Skeletal muscle satellite cell (primary cell): Measurements from ENCODE around the gene ME3.
"Not testable (repeated sequence)": the region's sequence is repeated elsewhere in the genome, so short reads cannot be mapped to it uniquely, and the experiment has no call there.

Source experiments
- H3K27me3 ChIP-seq: 2 replicates; pipeline ENCODE4 v1.7.0; 2013; ENCODE audit warnings: low read length; ENCODE audit not compliant: control insufficient read depth, insufficient read depth
- H3K36me3 ChIP-seq: 2 replicates; pipeline ENCODE4 v1.7.0; 2013; ENCODE audit warnings: mild to moderate bottlenecking, control low read depth, low read length; ENCODE audit not compliant: insufficient read depth
- H3K4me1 ChIP-seq: 2 replicates; pipeline ENCODE4 v1.7.0; 2013; ENCODE audit warnings: low read length; ENCODE audit not compliant: control insufficient read depth, insufficient read depth
- H3K4me2 ChIP-seq: 2 replicates; pipeline ENCODE4 v1.7.0; 2013; ENCODE audit warnings: mild to moderate bottlenecking, low read length
- H3K4me3 ChIP-seq: 2 replicates; pipeline ENCODE4 v1.7.0; 2013; ENCODE audit warnings: low read length
- H3K9ac ChIP-seq: 2 replicates; pipeline ENCODE4 v1.7.0; 2013; ENCODE audit warnings: mild to moderate bottlenecking, low read depth, low read length, moderate library complexity
- H3K9me3 ChIP-seq: replicated peaks from 2 replicates; pipeline ENCODE4 v1.7.0; 2013; ENCODE audit warnings: mild to moderate bottlenecking, control low read depth, low read length

The ME3 gene

GRCh38 chr11:86660736-86661135, 11.7 kb downstream of the ME3 start:
- H3K36me3 ChIP-seq = no peaks in the 10 kb centered on the region
- H3K9ac ChIP-seq = no peak overlapping the region
- H3K4me1 ChIP-seq = peaks cover 12% of the 10 kb centered on the region
- H3K9me3 ChIP-seq = no peaks in the 10 kb centered on the region
- no peaks in the 10 kb centered on the region for H3K27me3 ChIP-seq
- no peak overlapping the region for H3K4me3 ChIP-seq
- H3K4me2 ChIP-seq = no peak overlapping the region

GRCh38 chr11:86660088-86660487, 12.3 kb downstream of the ME3 start:
- Histone ChIP-seq H3K9ac (no peak overlapping the region), H3K4me2 (no peak overlapping the region), H3K9me3 (no peaks in the 10 kb centered on the region), H3K27me3 (no peaks in the 10 kb centered on the region), H3K4me1 (peaks cover 12% of the 10 kb centered on the region), H3K36me3 (no peaks in the 10 kb centered on the region), H3K4me3 (no peak overlapping the region)

GRCh38 chr11:86658534-86658933, 13.9 kb downstream of the ME3 start:
- Histone ChIP-seq H3K4me3 (no peak overlapping the region), H3K4me1 (peaks cover 12% of the 10 kb centered on the region), H3K4me2 (no peak overlapping the region), H3K36me3 (no peaks in the 10 kb centered on the region), H3K27me3 (no peaks in the 10 kb centered on the region), H3K9ac (no peak overlapping the region), H3K9me3 (no peaks in the 10 kb centered on the region)

GRCh38 chr11:86645212-86645611, 27.2 kb downstream of the ME3 start:
- H3K4me1 ChIP-seq = peaks cover 27% of the 10 kb centered on the region
- H3K9ac ChIP-seq, H3K27me3 ChIP-seq, H3K4me2 ChIP-seq, H3K4me3 ChIP-seq, H3K36me3 ChIP-seq, H3K9me3 ChIP-seq: not testable (repeated sequence)

- Histone ChIP-seq H3K36me3 (no peaks in the 10 kb centered on the region), H3K4me1 (peaks cover 33% of the 10 kb centered on the region), H3K9ac (peak overlapping the region; percentile 23), H3K4me2 (peak overlapping the region; percentile 16), H3K4me3 (no peak overlapping the region), H3K27me3 (no peaks in the 10 kb centered on the region), H3K9me3 (no peaks in the 10 kb centered on the region)
Observed at GRCh38 chr11:86644291-86644690, 28.1 kb downstream of the ME3 start.

GRCh38 chr11:86641537-86642261, 30.7 kb downstream of the ME3 start:
- Histone ChIP-seq H3K27me3 (no peaks in the 10 kb centered on the region), H3K4me1 (peaks cover 56% of the 10 kb centered on the region), H3K9ac (no peak overlapping the region), H3K36me3 (no peaks in the 10 kb centered on the region), H3K4me3 (no peak overlapping the region), H3K4me2 (no peak overlapping the region), H3K9me3 (no peaks in the 10 kb centered on the region)

GRCh38 chr11:86639137-86639536, 33.3 kb downstream of the ME3 start:
- no peaks in the 10 kb centered on the region for H3K36me3 ChIP-seq
- no peak overlapping the region for H3K4me3 ChIP-seq
- H3K9me3 ChIP-seq = no peaks in the 10 kb centered on the region
- H3K4me1 ChIP-seq = peaks cover 58% of the 10 kb centered on the region
- H3K4me2 ChIP-seq = peak overlapping the region; percentile 52
- H3K9ac ChIP-seq = peak overlapping the region; percentile 43
- no peaks in the 10 kb centered on the region for H3K27me3 ChIP-seq

- H3K27me3 ChIP-seq = no peaks in the 10 kb centered on the region
- H3K4me1 ChIP-seq = peaks cover 58% of the 10 kb centered on the region
- no peak overlapping the region for H3K4me3 ChIP-seq
- no peaks in the 10 kb centered on the region for H3K36me3 ChIP-seq
- H3K9me3 ChIP-seq = no peaks in the 10 kb centered on the region
- H3K9ac ChIP-seq = peak overlapping the region; percentile 43
- peak overlapping the region; percentile 52 for H3K4me2 ChIP-seq
Observed at GRCh38 chr11:86638673-86639072, 33.7 kb downstream of the ME3 start.

- no peaks in the 10 kb centered on the region for H3K9me3 ChIP-seq
- H3K4me1 ChIP-seq = peaks cover 63% of the 10 kb centered on the region
- no peak overlapping the region for H3K4me2 ChIP-seq
- H3K4me3 ChIP-seq = no peak overlapping the region
- H3K36me3 ChIP-seq = no peaks in the 10 kb centered on the region
- no peaks in the 10 kb centered on the region for H3K27me3 ChIP-seq
- peak overlapping the region; percentile 43 for H3K9ac ChIP-seq
Observed at GRCh38 chr11:86637988-86638387, 34.4 kb downstream of the ME3 start.

- Histone ChIP-seq H3K36me3 (no peaks in the 10 kb centered on the region), H3K4me3 (no peak overlapping the region), H3K4me2 (no peak overlapping the region), H3K4me1 (peaks cover 65% of the 10 kb centered on the region), H3K9ac (no peak overlapping the region), H3K27me3 (no peaks in the 10 kb centered on the region), H3K9me3 (no peaks in the 10 kb centered on the region)
Observed at GRCh38 chr11:86636275-86636674, 36.1 kb downstream of the ME3 start.

- H3K4me1 ChIP-seq = peaks cover 69% of the 10 kb centered on the region
- no peaks in the 10 kb centered on the region for H3K9me3 ChIP-seq
- H3K4me2 ChIP-seq = peak overlapping the region; percentile 43
- peak overlapping the region; percentile 68 for H3K9ac ChIP-seq
- no peaks in the 10 kb centered on the region for H3K36me3 ChIP-seq
- no peaks in the 10 kb centered on the region for H3K27me3 ChIP-seq
- H3K4me3 ChIP-seq = peak overlapping the region; percentile 9
Observed at GRCh38 chr11:86632499-86633269, 39.7 kb downstream of the ME3 start.
